Measurements from ENCODE around the gene JRKL. TPM values are rescaled to one million over a fixed set of nuclear protein-coding genes. Genes with fewer than 3 reads are reported as not detected.

Gene JRKL
- total RNA-seq, 3 donors from 2014 or later (not counting 1 experiment from before 2014, with no cell fraction given): 4.5 to 6.1 (median 5.5) TPM

Other genes with a start within 250 kb of the JRKL start
- gene MAML2, start 46.8 kb upstream of the JRKL start, total RNA-seq: 10 to 100 TPM; 14.2 to 20.5 (median 16.1) TPM
- 10 to 100 TPM; 36.2 to 42.1 (median 38.0) TPM for gene CCDC82, start 101 bp upstream of the JRKL start, total RNA-seq